Breast epithelium (tissue), 3 donors: Measurements from ENCODE around the gene KRT4.

Experiments
- CTCF ChIP-seq, 3 donors: fragments of 450-650 bp; IDR thresholded peaks; one replicate each; pipeline ENCODE4 v1.5.1; 2016 to 2017; ENCODE audit warnings: antibody characterized with exemption in 3 of 3, mild to moderate bottlenecking in 3 of 3, moderate library complexity in 3 of 3
- POLR2A ChIP-seq: fragments of 450-650 bp; IDR thresholded peaks from one replicate; pipeline ENCODE4 v1.6.1; 2016; ENCODE audit warnings: antibody characterized with exemption, mild to moderate bottlenecking, moderate library complexity

GRCh38 chr12:52838609-52839435 is 24.9 kb upstream of the KRT4 start:
- no peak for TF ChIP-seq POLR2A
- TF ChIP-seq CTCF (IDR thresholded peaks at IDR 0.05), result no peak
